ENCODE measurements around the gene STIM2.

STIM2 gene

GRCh38 chr4:26935397-26935796 lies 74.8 kb downstream of the STIM2 start:
- no peak for TF ChIP-seq YY1 (IDR thresholded peaks at IDR 0.05; ENCODE audit: low read depth)
- TF ChIP-seq RAD21 (IDR thresholded peaks at IDR 0.05; ENCODE audit: low read depth) = no peak
- TF ChIP-seq NFIC (IDR thresholded peaks at IDR 0.05) = no peak
- TF ChIP-seq TEAD4 (IDR thresholded peaks at IDR 0.05) = no peak
- no peak for TF ChIP-seq CEBPB (IDR thresholded peaks at IDR 0.05)
- no peak for TF ChIP-seq ZBTB7A (IDR thresholded peaks at IDR 0.05; ENCODE audit: low read depth)
- no peak for TF ChIP-seq FOXM1 (IDR thresholded peaks at IDR 0.05; ENCODE audit: borderline replicate concordance, low read depth)
- TF ChIP-seq CREB1 (IDR thresholded peaks at IDR 0.05; ENCODE audit: low read depth) = no peak

GRCh38 chr4:26936284-26937065 lies 75.8 kb downstream of the STIM2 start:
- TF ChIP-seq CEBPB (IDR thresholded peaks at IDR 0.05) (no peak), TEAD4 (IDR thresholded peaks at IDR 0.05) (no peak), TAF1 (IDR thresholded peaks at IDR 0.05; ENCODE audit: low read depth) (no peak), RAD21 (IDR thresholded peaks at IDR 0.05; ENCODE audit: low read depth) (no peak)

GRCh38 chr4:26937139-26937538 lies 76.5 kb downstream of the STIM2 start:
- no peak for TF ChIP-seq TCF12 (IDR thresholded peaks at IDR 0.05; ENCODE audit: low read depth)
- TF ChIP-seq EP300 (IDR thresholded peaks at IDR 0.05; ENCODE audit: borderline replicate concordance) = no peak
- no peak for TF ChIP-seq MAX (IDR thresholded peaks at IDR 0.05)
- TF ChIP-seq REST (IDR thresholded peaks at IDR 0.05; ENCODE audit: low read depth) = no peak
- no peak for TF ChIP-seq CEBPB (IDR thresholded peaks at IDR 0.05)
- no peak for TF ChIP-seq CREB1 (IDR thresholded peaks at IDR 0.05; ENCODE audit: low read depth)
- no peak for TF ChIP-seq RAD21 (IDR thresholded peaks at IDR 0.05; ENCODE audit: low read depth)
- TF ChIP-seq FOXM1 (IDR thresholded peaks at IDR 0.05; ENCODE audit: borderline replicate concordance, low read depth) = no peak
- no peak for TF ChIP-seq YY1 (IDR thresholded peaks at IDR 0.05; ENCODE audit: low read depth)
- no peak for TF ChIP-seq NFIC (IDR thresholded peaks at IDR 0.05)
- no peak for TF ChIP-seq EGR1 (IDR thresholded peaks at IDR 0.05)
- no peak for TF ChIP-seq TAF1 (IDR thresholded peaks at IDR 0.05; ENCODE audit: low read depth)
- TF ChIP-seq USF1 (IDR thresholded peaks at IDR 0.05) = no peak
- TF ChIP-seq ZBTB7A (IDR thresholded peaks at IDR 0.05; ENCODE audit: low read depth) = no peak

GRCh38 chr4:26937567-26937966 lies 76.9 kb downstream of the STIM2 start:
- TF ChIP-seq YY1 (IDR thresholded peaks at IDR 0.05; ENCODE audit: low read depth) (no peak), TCF12 (IDR thresholded peaks at IDR 0.05; ENCODE audit: low read depth) (no peak), CREB1 (IDR thresholded peaks at IDR 0.05; ENCODE audit: low read depth) (no peak), REST (IDR thresholded peaks at IDR 0.05; ENCODE audit: low read depth) (no peak), MAX (IDR thresholded peaks at IDR 0.05) (no peak), RAD21 (IDR thresholded peaks at IDR 0.05; ENCODE audit: low read depth) (no peak), USF1 (IDR thresholded peaks at IDR 0.05) (no peak), EP300 (IDR thresholded peaks at IDR 0.05; ENCODE audit: borderline replicate concordance) (no peak), TAF1 (IDR thresholded peaks at IDR 0.05; ENCODE audit: low read depth) (no peak), ZBTB7A (IDR thresholded peaks at IDR 0.05; ENCODE audit: low read depth) (no peak), TEAD4 (IDR thresholded peaks at IDR 0.05) (no peak), EGR1 (IDR thresholded peaks at IDR 0.05) (no peak), NFIC (IDR thresholded peaks at IDR 0.05) (no peak), FOXM1 (IDR thresholded peaks at IDR 0.05; ENCODE audit: borderline replicate concordance, low read depth) (no peak), CEBPB (IDR thresholded peaks at IDR 0.05) (no peak)

- TF ChIP-seq CREB1 (IDR thresholded peaks at IDR 0.05; ENCODE audit: low read depth) = no peak
- TF ChIP-seq YY1 (IDR thresholded peaks at IDR 0.05; ENCODE audit: low read depth) = no peak
- no peak for TF ChIP-seq ZBTB7A (IDR thresholded peaks at IDR 0.05; ENCODE audit: low read depth)
- TF ChIP-seq TEAD4 (IDR thresholded peaks at IDR 0.05) = no peak
- no peak for TF ChIP-seq EP300 (IDR thresholded peaks at IDR 0.05; ENCODE audit: borderline replicate concordance)
- no peak for TF ChIP-seq FOXM1 (IDR thresholded peaks at IDR 0.05; ENCODE audit: borderline replicate concordance, low read depth)
- TF ChIP-seq MAX (IDR thresholded peaks at IDR 0.05) = no peak
- no peak for TF ChIP-seq USF1 (IDR thresholded peaks at IDR 0.05)
- TF ChIP-seq TAF1 (IDR thresholded peaks at IDR 0.05; ENCODE audit: low read depth) = no peak
- TF ChIP-seq EGR1 (IDR thresholded peaks at IDR 0.05) = no peak
- no peak for TF ChIP-seq CEBPB (IDR thresholded peaks at IDR 0.05)
Measured at GRCh38 chr4:26938516-26938915, 77.9 kb downstream of the STIM2 start.
